H1 (cell line): ENCODE results near the gene LRBA. TPM values are rescaled to one million over a fixed set of nuclear protein-coding genes. Genes with fewer than 3 reads are reported as not detected.

ENCODE experiments used
- CTCF ChIA-PET: fragments of 300-600 bp; sonication (Branson Sonifier 250); formaldehyde crosslinking; loops from one replicate; lab custom pipeline; 2021; ENCODE audit not compliant: partially characterized antibody; lab: Charles Lee
- POLR2A ChIA-PET: fragments of 300-600 bp; sonication (Branson Sonifier 250); formaldehyde crosslinking; loops from one replicate; lab custom pipeline; 2021; ENCODE audit warnings: inconsistent platforms; ENCODE audit not compliant: partially characterized antibody; lab: Charles Lee
- DNase-seq, 2 experiments: peaks; one replicate each; pipeline versions ENCODE4 v3.0.0 to v3.0.0-alpha.2; 2010 to 2022; ENCODE audit warnings: low spot score in 2 of 2, low read depth in 1 of 2, mixed read lengths in 1 of 2
- FAIRE-seq: peaks from 2 replicates; lab custom pipeline; 2011; peaks lifted over from hg19 to GRCh38; lab: Jason Lieb, UNC
- H2AFZ ChIP-seq: 2 replicates; pipeline ENCODE4 v1.8.1; 2012; ENCODE audit warnings: low read length, inconsistent platforms
- H2AK5ac ChIP-seq: 2 replicates; pipeline ENCODE4 v1.6.1; 2013; ENCODE audit warnings: low read depth, low read length
- H2BK120ac ChIP-seq: replicated peaks from 2 replicates; pipeline ENCODE3; 2013; ENCODE audit warnings: low read depth, low read length, inconsistent platforms
- H2BK12ac ChIP-seq: 2 replicates; pipeline ENCODE4 v1.6.1; 2013; ENCODE audit warnings: low read depth, low read length
- H2BK15ac ChIP-seq: 2 replicates; pipeline ENCODE4 v1.6.1; 2013; ENCODE audit warnings: low read length
- H2BK20ac ChIP-seq: 2 replicates; pipeline ENCODE4 v1.6.1; 2013; ENCODE audit warnings: low read length
- H2BK5ac ChIP-seq: 2 replicates; pipeline ENCODE4 v1.6.1; 2013; ENCODE audit warnings: low read depth, low read length
- H3K14ac ChIP-seq: 2 replicates; pipeline ENCODE4 v1.6.1; 2013; ENCODE audit warnings: inconsistent platforms; ENCODE audit not compliant: insufficient read length
- H3K18ac ChIP-seq: 2 replicates; pipeline ENCODE4 v1.6.1; 2013; ENCODE audit warnings: low read length; ENCODE audit errors: extremely low read depth
- H3K23ac ChIP-seq: 2 replicates; pipeline ENCODE4 v1.6.1; 2013; ENCODE audit warnings: inconsistent platforms; ENCODE audit not compliant: insufficient read length
- H3K23me2 ChIP-seq: 2 replicates; pipeline ENCODE4 v1.6.1; 2013; ENCODE audit warnings: low read depth, low read length
- H3K27ac ChIP-seq: 2 replicates; pipeline ENCODE4 v1.6.1; 2011; ENCODE audit warnings: low read depth, low read length, inconsistent platforms
- H3K27me3 ChIP-seq, 4 experiments: replicated peaks in 1 of 4; 1 replicate in 1 of 4; 2 replicates in 3 of 4; pipeline versions ENCODE4 v1.6.1 to v1.8.1; 2011 to 2013; ENCODE audit warnings: low read length in 3 of 4, mild to moderate bottlenecking in 3 of 4, inconsistent platforms in 2 of 4, mixed read lengths in 2 of 4, moderate library complexity in 1 of 4; ENCODE audit not compliant: control insufficient read depth in 3 of 4, insufficient read depth in 3 of 4; ENCODE audit errors: extremely low read depth in 1 of 4
- H3K36me3 ChIP-seq, 4 experiments: 2 replicates each; pipeline versions ENCODE4 v1.6.1 to v1.8.1; 2011 to 2013; ENCODE audit warnings: mild to moderate bottlenecking in 4 of 4, low read length in 3 of 4, moderate library complexity in 2 of 4, control low read depth in 1 of 4, inconsistent platforms in 1 of 4; ENCODE audit not compliant: insufficient read depth in 4 of 4, control insufficient read depth in 2 of 4
- H3K4ac ChIP-seq: replicated peaks from 2 replicates; pipeline ENCODE3; 2013; ENCODE audit warnings: low read length, low read depth, mixed read lengths, inconsistent platforms; ENCODE audit not compliant: insufficient read length
- H3K4me1 ChIP-seq, 4 experiments: replicated peaks in 1 of 4; 1 replicate in 1 of 4; 2 replicates in 3 of 4; pipeline versions ENCODE4 v1.6.1 to v1.8.1; 2011 to 2013; ENCODE audit warnings: low read length in 3 of 4, inconsistent platforms in 2 of 4, mixed read lengths in 1 of 4; ENCODE audit not compliant: insufficient read depth in 4 of 4, control insufficient read depth in 3 of 4
- H3K4me2 ChIP-seq, 2 experiments: 2 replicates each; pipeline versions ENCODE4 v1.6.1 to v1.8.1; 2011 to 2013; ENCODE audit warnings: low read depth in 2 of 2, low read length in 2 of 2, control low read depth in 1 of 2, inconsistent platforms in 1 of 2, mild to moderate bottlenecking in 1 of 2; ENCODE audit not compliant: insufficient read depth in 1 of 2
- H3K4me3 ChIP-seq, 4 experiments: fragments of 200-600, 300-600 bp in 1 of 4; sonication (generic), shearing (Covaris generic), sonication (Bioruptor Twin) in 1 of 4; 2 replicates each; pipeline versions ENCODE4 v1.5.1 to v1.8.1; 2011 to 2016; ENCODE audit warnings: low read length in 4 of 4, low read depth in 3 of 4, control low read depth in 2 of 4, inconsistent platforms in 2 of 4, mild to moderate bottlenecking in 2 of 4, mixed read lengths in 1 of 4, moderate library complexity in 1 of 4; ENCODE audit not compliant: insufficient read depth in 2 of 4; ENCODE audit errors: extremely low read depth in 1 of 4
- H3K56ac ChIP-seq: replicated peaks from 2 replicates; pipeline ENCODE3; 2013; ENCODE audit warnings: low read depth, mild to moderate bottlenecking, mixed read lengths, low read length, inconsistent platforms; ENCODE audit not compliant: insufficient read length
- H3K79me1 ChIP-seq: 2 replicates; pipeline ENCODE4 v1.6.1; 2013; ENCODE audit warnings: low read depth, low read length, control low read depth
- H3K79me2 ChIP-seq, 2 experiments: 2 replicates each; pipeline versions ENCODE4 v1.6.1 to v1.8.1; 2012 to 2013; ENCODE audit warnings: low read length in 2 of 2, mild to moderate bottlenecking in 2 of 2, inconsistent platforms in 1 of 2; ENCODE audit not compliant: insufficient read depth in 2 of 2, control insufficient read depth in 1 of 2
- H3K9ac ChIP-seq, 4 experiments: replicated peaks in 1 of 4; 1 replicate in 1 of 4; 2 replicates in 3 of 4; pipeline versions ENCODE4 v1.6.1 to v1.8.1; 2011 to 2013; ENCODE audit warnings: low read depth in 3 of 4, low read length in 3 of 4, control low read depth in 2 of 4, mild to moderate bottlenecking in 2 of 4, moderate library complexity in 2 of 4, inconsistent platforms in 1 of 4; ENCODE audit errors: extremely low read depth in 1 of 4
- H3K9me3 ChIP-seq, 2 experiments: 2 replicates each; pipeline versions ENCODE4 v1.6.1 to v1.8.1; 2012 to 2013; ENCODE audit warnings: mild to moderate bottlenecking in 2 of 2, moderate library complexity in 2 of 2, control low read depth in 1 of 2, inconsistent platforms in 1 of 2, low read depth in 1 of 2, low read length in 1 of 2, mixed read lengths in 1 of 2; ENCODE audit not compliant: insufficient read depth in 2 of 2
- H4K20me1 ChIP-seq, 2 experiments: replicated peaks in 1 of 2; 2 replicates each; pipeline versions ENCODE3 to v1.8.1; 2011 to 2013; ENCODE audit warnings: inconsistent platforms in 2 of 2, low read length in 2 of 2, mild to moderate bottlenecking in 1 of 2; ENCODE audit not compliant: insufficient read depth in 2 of 2, control insufficient read depth in 1 of 2
- H4K5ac ChIP-seq: 2 replicates; pipeline ENCODE4 v1.6.1; 2013; ENCODE audit warnings: low read length, low read depth, mixed read lengths, inconsistent platforms; ENCODE audit not compliant: insufficient read length
- H4K8ac ChIP-seq: 2 replicates; pipeline ENCODE4 v1.8.0; 2013; ENCODE audit warnings: mild to moderate bottlenecking, moderate library complexity, low read length, inconsistent platforms; ENCODE audit not compliant: insufficient read depth; ENCODE audit errors: extremely low read depth
- H4K91ac ChIP-seq: replicated peaks from 2 replicates; pipeline ENCODE3; 2013; ENCODE audit warnings: low read length, mixed read lengths, inconsistent platforms; ENCODE audit not compliant: insufficient read length
- BACH1 ChIP-seq: IDR thresholded peaks from 2 replicates; pipeline ENCODE4 v1.6.1; 2012; ENCODE audit warnings: low read length, improper control_type of control experiment
- CBX8 ChIP-seq: fragments of 300-800, 300-1000 bp; sonication (generic); IDR thresholded peaks from 2 replicates; pipeline ENCODE4 v1.7.1; 2016; ENCODE audit warnings: low read depth, low read length, borderline replicate concordance
- CEBPB ChIP-seq: IDR thresholded peaks from 2 replicates; pipeline ENCODE4 v1.6.1; 2012; ENCODE audit warnings: low read depth, low read length
- EP300 ChIP-seq, 2 experiments: IDR thresholded peaks; 1 replicate in 1 of 2; 2 replicates in 1 of 2; pipeline ENCODE4 v1.6.1; 2011 to 2012; ENCODE audit warnings: low read depth in 2 of 2, low read length in 2 of 2, mild to moderate bottlenecking in 2 of 2, borderline replicate concordance in 1 of 2, inconsistent platforms in 1 of 2, moderate library complexity in 1 of 2
- HDAC6 ChIP-seq: IDR thresholded peaks from one replicate; pipeline ENCODE4 v1.7.1; 2012; ENCODE audit warnings: low read depth, mild to moderate bottlenecking, inconsistent platforms, low read length, moderate library complexity
- JUN ChIP-seq: IDR thresholded peaks from 2 replicates; pipeline ENCODE4 v1.6.1; 2011; ENCODE audit warnings: low read depth, mild to moderate bottlenecking, improper control_type of control experiment, low read length
- POLR2AphosphoS5 ChIP-seq: IDR thresholded peaks from 2 replicates; pipeline ENCODE4 v1.6.1; 2011; ENCODE audit warnings: low read depth, low read length
- RAD21 ChIP-seq, 2 experiments: IDR thresholded peaks in 1 of 2; conservative IDR thresholded peaks in 1 of 2; 2 replicates each; pipeline ENCODE4 v1.6.1; 2011; ENCODE audit warnings: low read depth in 2 of 2, low read length in 2 of 2, improper control_type of control experiment in 1 of 2, inconsistent platforms in 1 of 2, mild to moderate bottlenecking in 1 of 2, moderate library complexity in 1 of 2
- RFX5 ChIP-seq: IDR thresholded peaks from 2 replicates; pipeline ENCODE4 v1.6.1; 2011; ENCODE audit warnings: low read depth, low read length, improper control_type of control experiment, borderline replicate concordance
- RNF2 ChIP-seq: fragments of 200-900, 300-1000 bp; sonication (generic); IDR thresholded peaks from 2 replicates; pipeline ENCODE4 v1.7.1; 2016; ENCODE audit warnings: borderline replicate concordance, low read depth, mild to moderate bottlenecking, antibody characterized with exemption, low read length; ENCODE audit not compliant: poor library complexity, severe bottlenecking; ENCODE audit errors: missing control alignments
- YY1 ChIP-seq: IDR thresholded peaks from 2 replicates; pipeline ENCODE4 v1.6.1; 2011; ENCODE audit warnings: low read depth, mild to moderate bottlenecking, low read length
- ZNF274 ChIP-seq: IDR thresholded peaks from 2 replicates; pipeline ENCODE4 v1.7.0; 2012; ENCODE audit warnings: low read length, borderline replicate concordance; ENCODE audit errors: extremely low read depth
- WGBS, 2 experiments: shearing (Covaris generic) in 1 of 2; methylation state at CpG; one replicate each; pipeline versions ENCODE4 v1.1.6 to v1.1.7; 2013 to 2015; ENCODE audit warnings: low lambda C conversion rate in 2 of 2, mixed read lengths in 2 of 2, inconsistent platforms in 1 of 2, low coverage in 1 of 2, missing lambda C conversion rate in 1 of 2; ENCODE audit not compliant: insufficient replicate concordance in 2 of 2, insufficient coverage in 1 of 2, insufficient read length in 1 of 2; ENCODE audit errors: extremely low coverage in 1 of 2, missing lambda C conversion rate in 1 of 2; 5-methylcytosine and 5-hydroxymethylcytosine counted together
- polyA plus RNA-seq, 7 experiments: library from polyadenylated mRNA; depleted of rRNA in 3 of 7; stranded (reverse) in 5 of 7; unstranded in 2 of 7; fragments of >200 nt in 5 of 7; fragments of 200-250 nt in 2 of 7; gene quantifications; 1 replicate in 5 of 7; 2 replicates in 1 of 7; 4 replicates in 1 of 7; pipeline versions ENCODE4 v1.2.1 to v1.2.3, GENCODE V29; 2011 to 2013; ENCODE audit warnings: missing spikeins in 2 of 7, mixed read lengths in 2 of 7
- total RNA-seq: library from RNA; stranded (reverse); fragmentation: NEBNext Ultra II Directional; extraction: Animal tissue kit (Norgen Biotek cat#: 25700); gene quantifications from 2 replicates; pipeline ENCODE4 v1.2.1, GENCODE V29; 2021
- TF ChIP-seq, protein P1 (sequence below): IDR thresholded peaks from 2 replicates; pipeline ENCODE4 v1.6.1; 2012; ENCODE audit warnings: inconsistent platforms

LRBA gene
- total and polyA plus RNA-seq, 2 of the 8 experiments (the other 6 are each of a cell fraction or from before 2014, with no cell fraction given) = 54.6 to 83.2 TPM

GRCh38 chr4:150525321-150525868, 489.7 kb downstream of the LRBA start:
- DNase-seq (no peak), FAIRE-seq (no peak)
- no peak overlapping the region for H3K18ac ChIP-seq
- POLR2A ChIA-PET = no interaction called here
- H2BK5ac ChIP-seq = no peak overlapping the region
- H3K14ac ChIP-seq = no peak overlapping the region
- H2BK15ac ChIP-seq = no peak overlapping the region
- 90% methylated on average over 3 of the region's 3 CpGs; no CpG with 5 or more reads in 1 of the 2 experiments for WGBS, 2 experiments
- no peak overlapping the region for H2AFZ ChIP-seq
- no peak overlapping the region for H3K23ac ChIP-seq
- H3K4ac ChIP-seq = no peak overlapping the region
- H3K4me1 ChIP-seq = no peaks in the 10 kb centered on the region
- no peak overlapping the region for H2BK120ac ChIP-seq
- CTCF ChIA-PET = no interaction called here
- no peak overlapping the region for H3K27ac ChIP-seq
- H4K8ac ChIP-seq = no peak overlapping the region
- H3K23me2 ChIP-seq = no peaks in the 10 kb centered on the region
- H3K79me2 ChIP-seq = no peaks in the 10 kb centered on the region
- H2BK20ac ChIP-seq = no peak overlapping the region
- H3K4me3 ChIP-seq = no peak overlapping the region
- no peak overlapping the region for H3K56ac ChIP-seq
- no peak overlapping the region for H3K9ac ChIP-seq
- H4K20me1 ChIP-seq = no peaks in the 10 kb centered on the region
- no peak overlapping the region for H2BK12ac ChIP-seq
- H3K36me3 ChIP-seq = no peaks in the 10 kb centered on the region
- H3K79me1 ChIP-seq = no peaks in the 10 kb centered on the region
- H4K91ac ChIP-seq = no peak overlapping the region
- H4K5ac ChIP-seq = no peak overlapping the region
- H3K27me3 ChIP-seq = no peaks in the 10 kb centered on the region
- H2AK5ac ChIP-seq = no peak overlapping the region
- no peak overlapping the region for H3K4me2 ChIP-seq
- no peaks in the 10 kb centered on the region for H3K9me3 ChIP-seq
- TF ChIP-seq POLR2AphosphoS5 (no peak), RAD21 (IDR thresholded peaks at IDR 0.05 in 1 of 2, conservative IDR thresholded peaks at IDR 0.05 in 1 of 2; ENCODE audit: low read depth in 2 of 2, low read length in 2 of 2) (no peak), BACH1 (no peak), RFX5 (no peak), CBX8 (no peak), YY1 (no peak), CEBPB (no peak), RNF2 (no peak), JUN (no peak), ZNF274 (no peak), HDAC6 (no peak), EP300 (IDR thresholded peaks at IDR 0.05; ENCODE audit: borderline replicate concordance in 1 of 2, low read depth in 2 of 2, low read length in 2 of 2) (no peak)
- TF ChIP-seq, protein P1, sequence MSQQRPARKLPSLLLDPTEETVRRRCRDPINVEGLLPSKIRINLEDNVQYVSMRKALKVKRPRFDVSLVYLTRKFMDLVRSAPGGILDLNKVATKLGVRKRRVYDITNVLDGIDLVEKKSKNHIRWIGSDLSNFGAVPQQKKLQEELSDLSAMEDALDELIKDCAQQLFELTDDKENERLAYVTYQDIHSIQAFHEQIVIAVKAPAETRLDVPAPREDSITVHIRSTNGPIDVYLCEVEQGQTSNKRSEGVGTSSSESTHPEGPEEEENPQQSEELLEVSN = no peak
